ENCODE measurements around the gene SMARCD2.
"Not testable (repeated sequence)": the region's sequence is repeated elsewhere in the genome, so short reads cannot be mapped to it uniquely, and the experiment has no call there.

The SMARCD2 gene

DNA sequence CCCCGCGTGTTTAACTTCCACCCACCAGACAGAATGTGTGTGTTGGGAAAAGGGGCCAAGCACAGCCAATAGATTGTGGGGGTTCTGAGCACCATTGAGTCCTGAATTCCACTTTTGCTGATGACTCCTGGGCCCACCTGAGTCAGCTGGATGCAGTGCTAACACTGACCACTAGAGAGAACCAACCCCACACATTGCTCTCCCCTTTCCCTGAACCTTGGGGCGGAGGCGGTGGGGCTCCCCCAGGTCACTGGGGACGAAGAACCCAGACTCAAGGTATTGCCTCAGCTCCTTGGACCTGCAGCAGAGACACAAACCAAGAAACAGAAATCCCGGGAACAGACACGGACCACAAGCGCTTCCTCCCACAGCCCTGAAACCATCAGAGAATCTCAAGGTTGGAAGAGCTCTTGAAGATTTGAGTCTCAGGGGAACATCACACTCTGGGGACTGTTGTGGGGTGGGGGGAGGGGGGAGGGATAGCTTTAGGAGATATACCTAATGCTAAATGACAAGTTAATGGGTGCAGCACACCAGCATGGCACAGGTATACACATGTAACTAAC is 31.7 kb upstream of the SMARCD2 start:
- H3K9me3 Mint-ChIP-seq; H3K4me1 Mint-ChIP-seq; H3K27ac Mint-ChIP-seq; H3K36me3 Mint-ChIP-seq (ENCODE audit: low read depth); H3K4me3 Mint-ChIP-seq: not testable (repeated sequence)
- H3K27me3 Mint-ChIP-seq (ENCODE audit: low read depth): peaks cover 16% of the 10 kb centered on the region

DNA sequence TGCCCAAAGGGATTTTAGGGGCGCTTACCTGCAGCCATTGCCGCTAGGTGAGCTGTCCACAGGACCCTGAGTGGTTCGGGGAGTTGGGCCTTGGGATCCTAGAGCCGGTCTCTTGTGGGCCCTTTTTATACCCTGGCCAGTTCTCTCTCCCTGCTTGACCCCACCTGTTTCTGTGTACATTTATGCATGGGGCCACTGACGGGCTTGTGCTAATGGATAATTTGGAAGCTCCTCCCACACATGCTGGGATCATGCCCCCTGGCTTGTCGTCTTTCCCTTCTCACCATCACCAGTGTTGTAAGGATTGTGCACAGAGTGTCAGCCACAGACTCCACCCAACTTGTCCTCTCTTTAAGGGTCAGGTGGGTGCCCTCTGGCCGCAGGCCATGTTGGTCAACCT is 31.1 kb upstream of the SMARCD2 start, which contains the start of gene CSH2:
CSH2 (minus strand) TSS at position 101 of the 400 bp plus-strand sequence; CDS start at position 38, 63 bp downstream.
- H3K27me3 Mint-ChIP-seq (ENCODE audit: low read depth): peaks cover 12% of the 10 kb centered on the region
- H3K4me3 Mint-ChIP-seq; H3K27ac Mint-ChIP-seq; H3K36me3 Mint-ChIP-seq (ENCODE audit: low read depth); H3K4me1 Mint-ChIP-seq; H3K9me3 Mint-ChIP-seq: not testable (repeated sequence)

DNA sequence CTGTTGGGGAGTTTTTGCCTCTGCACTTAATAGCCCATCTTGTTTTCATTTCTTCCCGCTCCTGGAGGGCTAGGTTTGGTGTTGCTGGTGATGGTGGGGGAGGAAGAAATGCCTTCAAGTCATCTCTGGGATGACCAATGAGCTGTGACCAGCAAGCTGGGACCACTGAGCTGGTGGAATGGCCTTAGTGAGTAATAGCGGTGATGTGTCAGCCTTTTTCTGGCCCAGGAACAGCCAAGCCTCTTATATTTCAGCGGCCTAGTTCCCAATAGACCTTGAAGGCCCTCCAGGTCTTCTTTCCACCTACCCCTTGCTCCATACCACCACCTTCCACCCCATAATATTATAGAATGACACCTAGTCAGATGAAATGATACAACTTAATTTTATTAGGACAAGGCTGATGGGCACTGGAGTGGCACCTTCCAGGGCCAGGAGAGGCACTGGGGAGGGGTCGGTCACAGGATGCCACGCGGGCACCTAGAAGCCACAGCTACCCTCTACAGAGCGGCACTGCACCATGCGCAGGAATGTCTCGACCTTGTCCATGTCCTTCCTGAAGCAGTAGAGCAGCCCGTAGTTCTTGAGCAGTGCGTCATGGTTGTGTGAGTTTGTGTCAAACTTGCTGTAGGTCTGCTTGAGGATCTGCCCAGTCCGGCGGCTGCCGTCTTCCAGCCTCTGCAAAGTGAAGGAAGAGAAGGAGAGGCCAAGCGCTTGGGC is 29.3 kb upstream of the SMARCD2 start:
- H3K36me3 Mint-ChIP-seq (ENCODE audit: low read depth); H3K9me3 Mint-ChIP-seq; H3K4me3 Mint-ChIP-seq; H3K4me1 Mint-ChIP-seq; H3K27ac Mint-ChIP-seq; H3K27me3 Mint-ChIP-seq (ENCODE audit: low read depth): not testable (repeated sequence)

DNA sequence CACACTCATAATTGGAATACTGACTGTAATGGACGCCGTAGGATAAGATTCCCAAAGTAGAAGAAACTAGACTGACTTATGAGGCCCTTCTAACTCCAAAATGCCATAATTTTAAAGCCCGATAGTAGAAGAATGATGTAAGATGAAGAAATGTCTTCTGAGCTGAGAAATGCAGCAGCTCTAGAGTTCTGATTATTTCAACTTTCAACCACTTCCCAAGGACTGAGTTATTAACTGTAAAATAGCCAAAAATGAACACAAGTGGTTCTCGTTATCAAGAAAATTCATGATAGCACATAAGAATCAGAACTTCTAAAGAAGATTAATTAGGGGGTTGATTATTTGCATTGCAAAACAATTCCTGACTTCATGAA is 27.8 kb upstream of the SMARCD2 start:
- H3K27me3 Mint-ChIP-seq (ENCODE audit: low read depth); H3K27ac Mint-ChIP-seq; H3K9me3 Mint-ChIP-seq; H3K4me1 Mint-ChIP-seq; H3K4me3 Mint-ChIP-seq; H3K36me3 Mint-ChIP-seq (ENCODE audit: low read depth): not testable (repeated sequence)

DNA sequence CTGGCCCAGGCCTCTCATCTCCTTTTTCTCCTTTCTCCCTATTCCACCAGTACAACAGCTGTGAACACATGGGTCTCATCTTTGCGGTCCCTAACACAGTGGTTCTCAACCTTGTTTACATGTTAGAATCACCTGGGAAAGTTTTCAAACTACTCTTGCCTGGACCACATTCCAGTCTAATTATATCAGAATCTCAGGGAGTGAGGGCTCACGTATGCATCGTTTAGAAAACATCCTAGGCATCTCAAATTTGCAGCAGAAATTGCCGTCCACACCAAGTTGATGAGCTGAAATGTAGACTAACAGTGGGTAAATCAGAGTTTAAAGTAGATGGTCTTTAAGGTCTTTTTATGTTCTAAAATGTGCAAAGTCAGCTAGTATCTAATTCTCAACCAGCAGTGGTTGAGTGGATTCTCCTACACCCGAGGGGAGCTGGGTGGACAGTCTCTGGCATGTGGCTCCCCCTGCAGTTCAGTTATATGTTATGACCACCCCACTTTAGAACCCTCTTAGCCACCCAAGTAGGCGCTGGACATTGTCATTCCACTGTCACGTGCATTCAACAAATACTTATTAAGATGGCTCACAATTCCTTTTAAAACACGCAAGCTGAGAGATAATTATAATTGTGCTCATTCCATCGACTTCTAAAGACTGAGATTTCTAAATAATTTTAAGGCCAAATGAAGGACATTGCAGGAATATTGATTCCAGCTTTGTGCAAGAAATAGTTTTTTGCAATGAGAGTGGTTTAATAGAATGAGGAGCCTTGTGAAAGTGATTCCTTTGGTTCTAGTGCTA is 27.2 kb upstream of the SMARCD2 start:
- H3K36me3 Mint-ChIP-seq (ENCODE audit: low read depth); H3K27me3 Mint-ChIP-seq (ENCODE audit: low read depth); H3K4me3 Mint-ChIP-seq; H3K27ac Mint-ChIP-seq; H3K4me1 Mint-ChIP-seq; H3K9me3 Mint-ChIP-seq: not testable (repeated sequence)

DNA sequence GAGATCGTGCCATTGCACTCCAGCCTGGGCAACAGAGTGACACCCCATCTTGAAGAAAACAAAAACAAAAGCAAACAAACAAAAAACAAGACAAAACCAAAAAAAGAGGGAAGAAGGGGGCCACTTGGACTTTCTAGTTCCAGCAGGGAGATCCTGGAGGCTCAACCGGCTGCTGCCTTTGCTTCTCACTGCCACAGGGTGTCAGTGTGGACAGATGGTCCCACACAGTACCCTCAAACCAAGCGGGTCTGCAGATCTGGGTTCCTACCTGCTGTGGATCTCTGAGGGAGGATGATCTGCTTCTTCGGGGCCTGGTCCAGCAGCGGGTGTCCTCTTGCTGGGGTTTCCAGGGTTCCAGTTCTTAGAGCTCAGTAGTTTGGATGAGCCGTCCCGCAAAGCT is 24.1 kb upstream of the SMARCD2 start:
- H3K9me3 Mint-ChIP-seq; H3K36me3 Mint-ChIP-seq (ENCODE audit: low read depth); H3K4me3 Mint-ChIP-seq; H3K27ac Mint-ChIP-seq; H3K27me3 Mint-ChIP-seq (ENCODE audit: low read depth); H3K4me1 Mint-ChIP-seq: not testable (repeated sequence)

DNA sequence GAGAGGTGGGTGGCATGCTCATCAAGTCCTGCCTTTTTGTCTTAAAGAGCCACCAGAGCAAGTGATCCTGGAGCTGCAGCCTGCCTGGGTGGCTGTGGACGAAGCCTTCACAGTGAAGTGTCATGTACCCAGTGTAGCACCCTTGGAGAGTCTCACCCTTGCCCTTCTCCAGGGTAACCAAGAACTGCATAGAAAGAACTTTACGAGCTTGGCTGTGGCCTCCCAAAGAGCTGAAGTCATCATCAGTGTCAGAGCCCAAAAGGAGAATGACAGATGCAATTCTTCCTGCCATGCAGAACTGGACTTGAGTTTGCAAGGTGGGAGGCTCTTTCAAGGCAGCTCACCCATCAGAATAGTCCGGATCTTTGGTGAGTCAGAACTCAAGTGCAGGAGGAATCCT is 16.8 kb upstream of the SMARCD2 start:
- Mint-ChIP-seq H3K4me1 (no peaks in the 10 kb centered on the region), H3K9me3 (no peaks in the 10 kb centered on the region), H3K4me3 (no peak overlapping the region), H3K27ac (no peak overlapping the region), H3K27me3 (ENCODE audit: low read depth) (peaks cover 26% of the 10 kb centered on the region), H3K36me3 (ENCODE audit: low read depth) (no peaks in the 10 kb centered on the region)
- TF ChIP-seq, protein P1, sequence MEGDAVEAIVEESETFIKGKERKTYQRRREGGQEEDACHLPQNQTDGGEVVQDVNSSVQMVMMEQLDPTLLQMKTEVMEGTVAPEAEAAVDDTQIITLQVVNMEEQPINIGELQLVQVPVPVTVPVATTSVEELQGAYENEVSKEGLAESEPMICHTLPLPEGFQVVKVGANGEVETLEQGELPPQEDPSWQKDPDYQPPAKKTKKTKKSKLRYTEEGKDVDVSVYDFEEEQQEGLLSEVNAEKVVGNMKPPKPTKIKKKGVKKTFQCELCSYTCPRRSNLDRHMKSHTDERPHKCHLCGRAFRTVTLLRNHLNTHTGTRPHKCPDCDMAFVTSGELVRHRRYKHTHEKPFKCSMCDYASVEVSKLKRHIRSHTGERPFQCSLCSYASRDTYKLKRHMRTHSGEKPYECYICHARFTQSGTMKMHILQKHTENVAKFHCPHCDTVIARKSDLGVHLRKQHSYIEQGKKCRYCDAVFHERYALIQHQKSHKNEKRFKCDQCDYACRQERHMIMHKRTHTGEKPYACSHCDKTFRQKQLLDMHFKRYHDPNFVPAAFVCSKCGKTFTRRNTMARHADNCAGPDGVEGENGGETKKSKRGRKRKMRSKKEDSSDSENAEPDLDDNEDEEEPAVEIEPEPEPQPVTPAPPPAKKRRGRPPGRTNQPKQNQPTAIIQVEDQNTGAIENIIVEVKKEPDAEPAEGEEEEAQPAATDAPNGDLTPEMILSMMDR (IDR thresholded peaks at IDR 0.05; ENCODE audit: unreplicated experiment in 3 of 3): no peak

DNA sequence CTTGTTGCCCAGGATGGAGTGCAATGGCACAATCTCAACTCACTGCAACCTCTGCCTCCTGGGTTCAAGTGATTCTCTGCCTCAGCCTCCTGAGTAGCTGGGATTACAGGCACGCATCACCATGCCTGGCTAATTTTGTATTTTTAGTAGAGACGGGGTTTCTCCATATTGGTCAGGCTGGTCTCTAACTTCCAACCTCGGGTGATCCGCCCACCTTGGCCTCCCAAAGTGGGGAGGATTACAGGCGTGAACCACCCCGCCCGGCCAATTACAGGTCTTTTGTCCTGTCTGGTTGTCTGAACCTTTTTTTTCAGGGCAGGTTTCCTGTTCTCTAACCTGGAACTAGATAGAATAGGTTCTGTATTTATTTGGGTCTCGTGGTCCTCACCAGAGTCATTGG is 13.9 kb upstream of the SMARCD2 start:
- H3K36me3 Mint-ChIP-seq (ENCODE audit: low read depth); H3K4me1 Mint-ChIP-seq; H3K27ac Mint-ChIP-seq; H3K4me3 Mint-ChIP-seq; H3K9me3 Mint-ChIP-seq: not testable (repeated sequence)
- peaks cover 26% of the 10 kb centered on the region for H3K27me3 Mint-ChIP-seq (ENCODE audit: low read depth)

DNA sequence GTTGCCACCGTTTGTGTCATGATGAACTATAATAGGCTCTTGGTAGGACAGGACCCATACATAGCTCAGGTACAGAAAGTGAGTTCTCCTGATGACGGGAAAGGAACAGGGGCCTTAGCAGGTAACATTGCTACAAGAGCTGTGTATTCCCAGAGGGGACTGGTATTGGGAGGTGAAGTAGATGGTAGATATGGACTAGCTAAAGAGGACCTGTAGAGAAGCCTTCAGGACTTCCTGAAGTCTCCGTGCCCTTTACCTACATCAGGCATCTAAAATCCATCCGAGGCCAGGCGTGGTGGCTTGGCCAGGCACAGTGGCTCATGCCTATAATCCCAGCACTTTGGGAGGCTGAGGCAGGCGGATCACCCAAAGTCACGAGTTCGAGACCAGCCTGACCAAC is 12.7 kb upstream of the SMARCD2 start:
- H3K9me3 Mint-ChIP-seq: no peaks in the 10 kb centered on the region
- TF ChIP-seq, protein P1 (IDR thresholded peaks at IDR 0.05; ENCODE audit: unreplicated experiment in 3 of 3): no peak
- H3K4me1 Mint-ChIP-seq: no peaks in the 10 kb centered on the region

More for the DNA sequence above, 12.7 kb upstream of the SMARCD2 start:
- Mint-ChIP-seq H3K27me3 (ENCODE audit: low read depth) (peaks cover 25% of the 10 kb centered on the region), H3K27ac (no peak overlapping the region), H3K36me3 (ENCODE audit: low read depth) (no peaks in the 10 kb centered on the region), H3K4me3 (no peak overlapping the region)

All from nephron (organoid).